ENCODE data around the gene ATP6V0D1. TPM values are rescaled to one million over a fixed set of nuclear protein-coding genes. Genes with fewer than 3 reads are reported as not detected.

Gene ATP6V0D1
- total RNA-seq, 1 experiment from 2014 or later: 43.0 TPM

- Histone ChIP-seq H2AK5ac (ENCODE audit: insufficient read length, low read length) (no peak overlapping the region), H3K4me2 (ENCODE audit: insufficient read depth, insufficient read length, low read length) (no peak overlapping the region), H2AFZ (ENCODE audit: low read length) (no peak overlapping the region), H3K4me1 (ENCODE audit: insufficient read depth, low read length) (no peaks in the 10 kb centered on the region), H3K27ac (ENCODE audit: insufficient read length, low read depth, low read length) (no peak overlapping the region), H3K79me2 (ENCODE audit: insufficient read depth, low read length) (no peaks in the 10 kb centered on the region), H2BK20ac (ENCODE audit: low read depth, low read length, poor library complexity, severe bottlenecking) (no peak overlapping the region), H4K5ac (ENCODE audit: insufficient read length, low read depth, low read length) (no peak overlapping the region), H2BK15ac (ENCODE audit: low read depth, low read length) (no peak overlapping the region), H4K20me1 (ENCODE audit: control insufficient read depth, insufficient read depth, insufficient read length) (no peaks in the 10 kb centered on the region), H4K8ac (replicated peaks; ENCODE audit: insufficient read length, low read depth, low read length) (no peak overlapping the region), H3K27me3 (ENCODE audit: insufficient read depth, low read length) (peaks cover 29% of the 10 kb centered on the region; the same call in 1 of the 2 replicates), H3K9me3 (ENCODE audit: control insufficient read depth, low read depth, low read length) (no peaks in the 10 kb centered on the region), H3K23me2 (ENCODE audit: insufficient read length, low read depth, low read length, poor library complexity, severe bottlenecking) (peaks cover 17% of the 10 kb centered on the region), H3K9ac (ENCODE audit: extremely low read depth, insufficient read length, low read length) (no peak overlapping the region), H3K14ac (ENCODE audit: insufficient read depth, low read length) (no peak overlapping the region), H3K56ac (ENCODE audit: insufficient read length, low read depth, low read length) (no peak overlapping the region), H3K18ac (ENCODE audit: insufficient read length, low read depth, low read length) (no peak overlapping the region), H3K79me1 (ENCODE audit: insufficient read depth, low read depth, low read length, poor library complexity, severe bottlenecking) (no peaks in the 10 kb centered on the region), H3T11ph (ENCODE audit: low read length) (no peak overlapping the region), H4K91ac (ENCODE audit: insufficient read length, low read depth, low read length) (no peak overlapping the region), H3K4ac (ENCODE audit: low read depth, low read length) (no peak overlapping the region), H2BK120ac (ENCODE audit: low read depth, low read length, poor library complexity, severe bottlenecking) (no peak overlapping the region), H3K23ac (ENCODE audit: insufficient read length, low read depth, low read length) (no peak overlapping the region), H2BK12ac (ENCODE audit: insufficient read length, low read depth, low read length) (no peak overlapping the region), H2BK5ac (ENCODE audit: insufficient read length, low read length) (no peak overlapping the region)
- no peak for DNase-seq
- no peak overlapping the region for H3K27ac Mint-ChIP-seq
- no peak overlapping the region; a peak in 1 of 5 replicates for H3K4me3 Mint-ChIP-seq
- no CpG with 5 or more reads among the region's 11 CpGs for WGBS (ENCODE audit: extremely low coverage, insufficient read length, low lambda C conversion rate)
- H3K9me3 Mint-ChIP-seq: peaks cover 1 to 4% of the 10 kb centered on the region in 2 experiments; a peak in 3 of 5 replicates
- peak; percentile 18; the same call in 1 of the 3 replicates for TF ChIP-seq CTCF (conservative IDR thresholded peaks at IDR 0.05)
- peaks cover 87% of the 10 kb centered on the region for H3K27me3 Mint-ChIP-seq (ENCODE audit: low read depth)
- no peaks in the 10 kb centered on the region for H3K36me3 Mint-ChIP-seq (ENCODE audit: insufficient read depth in 1 of 3, low read depth in 3 of 3)
- peaks cover 5 to 14% of the 10 kb centered on the region in 2 experiments for H3K4me1 Mint-ChIP-seq
These were observed 44.4 kb upstream of the ATP6V0D1 start for GRCh38 chr16:67525176-67525860.

Data from H9 (cell line).